ENCODE data around the gene ADAP1. TPM values are rescaled to one million over a fixed set of nuclear protein-coding genes. Genes with fewer than 3 reads are reported as not detected.
A peak's percentile ranks its signal among the peaks of the same experiment; 100 is the strongest.
"Not testable (repeated sequence)": the region's sequence is repeated elsewhere in the genome, so short reads cannot be mapped to it uniquely, and the experiment has no call there.

Gene ADAP1
- 10 to 100 TPM; 34.6 to 40.9 TPM for total RNA-seq

DNA sequence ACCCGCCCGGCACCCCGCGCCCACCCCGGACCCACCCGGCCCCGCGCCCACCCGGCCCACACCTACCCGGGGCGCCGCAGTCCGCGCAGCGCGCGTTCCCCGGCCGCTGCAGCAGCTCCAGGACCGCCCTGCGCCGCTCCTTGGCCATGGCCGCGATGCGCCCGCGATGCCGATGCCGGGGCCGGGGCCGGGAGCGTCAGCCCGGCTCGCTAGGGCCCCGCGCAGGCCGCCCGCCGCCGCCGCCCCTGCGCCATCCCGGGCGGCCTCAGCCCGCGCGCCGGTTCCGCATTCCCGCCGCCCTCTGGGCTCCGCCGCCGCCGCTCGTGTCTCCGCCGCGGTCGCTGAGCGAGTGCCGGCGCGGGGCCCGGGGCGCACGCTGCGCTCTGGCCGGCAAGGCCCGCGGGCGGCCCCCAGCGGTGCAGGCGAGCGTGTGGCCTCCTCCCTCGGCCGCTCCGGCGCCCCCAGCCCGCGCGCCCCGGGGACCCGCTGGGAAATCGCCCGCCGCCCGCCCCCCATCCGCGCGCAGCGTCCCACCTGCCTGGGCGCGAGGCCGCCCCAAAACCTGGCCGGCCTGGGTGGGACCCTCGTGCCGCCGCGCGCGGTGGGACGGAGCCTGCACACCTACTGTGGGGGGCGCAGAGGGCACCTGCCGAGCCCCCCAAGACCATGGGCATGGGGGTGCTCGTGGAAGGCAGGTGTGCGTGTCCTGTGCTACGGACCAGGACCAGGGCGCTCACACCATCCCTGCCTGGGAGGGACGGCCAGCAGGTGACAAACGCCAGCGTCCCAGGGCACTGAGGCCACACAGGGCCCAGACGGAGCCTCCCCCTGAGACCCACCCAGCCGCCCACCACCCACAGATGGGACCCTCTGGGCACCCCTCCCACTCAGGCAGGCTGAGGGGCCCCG, at the start of gene ADAP1:
Gene ADAP1, minus strand, starts transcription at position 351 of the 909 bp plus-strand sequence. Its CDS starts 203 bp downstream, at position 148.
- ATAC-seq (peak; percentile 85), DNase-seq (peak; percentile 65)
- peaks cover 15% of the 10 kb centered on the region for H3K4me1 Mint-ChIP-seq (ENCODE audit: low read depth)
- ChIA-PET POLR2A (interaction anchor here (0.8 to 1.4 kb wide), 4 partner anchors 8 to 198 kb away, joined by 3 to 4 read pairs (median 3); no protein-coding TSS in a partner anchor), CTCF (interaction anchor here (0.6 to 2.1 kb wide), 3 partner anchors 18 to 47 kb away, joined by 3 to 11 read pairs (median 4); no protein-coding TSS in a partner anchor)
- peaks cover 2% of the 10 kb centered on the region for H3K27me3 Mint-ChIP-seq
- peak; percentile 33 for TF ChIP-seq CTCF (IDR thresholded peaks at IDR 0.05)
- peaks cover 12% of the 10 kb centered on the region for H3K36me3 Mint-ChIP-seq (ENCODE audit: low read depth)
- peak within 1 kb of the TSS; percentile 66 for H3K27ac Mint-ChIP-seq
- intact Hi-C loops (cut with micrococcal nuclease) = loop anchor here (5.0 kb wide), 1 partner anchor 47 kb away; no protein-coding TSS in a partner anchor
- no peaks in the 10 kb centered on the region for H3K9me3 Mint-ChIP-seq
- peak within 1 kb of the TSS; percentile 70 for H3K4me3 Mint-ChIP-seq

DNA sequence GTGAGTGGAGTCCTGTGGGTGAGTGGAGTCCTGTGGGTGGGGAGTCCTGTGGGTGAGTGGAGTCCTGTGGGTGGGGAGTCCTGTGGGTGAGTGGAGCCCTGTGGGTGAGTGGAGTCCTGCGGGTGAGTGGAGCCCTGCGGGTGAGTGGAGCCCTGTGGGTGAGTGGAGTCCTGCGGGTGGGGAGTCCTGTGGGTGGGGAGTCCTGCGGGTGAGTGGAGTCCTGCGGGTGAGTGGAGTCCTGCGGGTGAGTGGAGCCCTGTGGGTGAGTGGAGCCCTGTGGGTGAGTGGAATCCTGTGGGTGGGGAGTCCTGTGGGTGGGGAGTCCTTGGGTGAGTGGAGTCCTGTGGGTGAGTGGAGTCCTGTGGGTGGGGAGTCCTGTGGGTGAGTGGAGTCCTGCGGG, 48.0 kb upstream of the ADAP1 start:
- H3K4me3 Mint-ChIP-seq; CTCF ChIA-PET; H3K36me3 Mint-ChIP-seq (ENCODE audit: low read depth); ATAC-seq; POLR2A ChIA-PET; intact Hi-C loops (cut with micrococcal nuclease); H3K4me1 Mint-ChIP-seq (ENCODE audit: low read depth); H3K27me3 Mint-ChIP-seq; DNase-seq; H3K27ac Mint-ChIP-seq; H3K9me3 Mint-ChIP-seq: not testable (repeated sequence)

GRCh38 chr7:1002026-1002425, 47.5 kb upstream of the ADAP1 start:
- H3K27me3 Mint-ChIP-seq; DNase-seq; H3K4me3 Mint-ChIP-seq; intact Hi-C loops (cut with micrococcal nuclease); H3K9me3 Mint-ChIP-seq; POLR2A ChIA-PET; ATAC-seq; H3K27ac Mint-ChIP-seq; H3K4me1 Mint-ChIP-seq (ENCODE audit: low read depth); CTCF ChIA-PET; H3K36me3 Mint-ChIP-seq (ENCODE audit: low read depth): not testable (repeated sequence)

- H3K4me1 Mint-ChIP-seq (ENCODE audit: low read depth); DNase-seq; H3K4me3 Mint-ChIP-seq; POLR2A ChIA-PET; H3K27ac Mint-ChIP-seq; H3K9me3 Mint-ChIP-seq; H3K27me3 Mint-ChIP-seq; CTCF ChIA-PET; intact Hi-C loops (cut with micrococcal nuclease); H3K36me3 Mint-ChIP-seq (ENCODE audit: low read depth): not testable (repeated sequence)
- ATAC-seq = peak; percentile 56
Observed at GRCh38 chr7:1001069-1001770, 46.7 kb upstream of the ADAP1 start.

DNA sequence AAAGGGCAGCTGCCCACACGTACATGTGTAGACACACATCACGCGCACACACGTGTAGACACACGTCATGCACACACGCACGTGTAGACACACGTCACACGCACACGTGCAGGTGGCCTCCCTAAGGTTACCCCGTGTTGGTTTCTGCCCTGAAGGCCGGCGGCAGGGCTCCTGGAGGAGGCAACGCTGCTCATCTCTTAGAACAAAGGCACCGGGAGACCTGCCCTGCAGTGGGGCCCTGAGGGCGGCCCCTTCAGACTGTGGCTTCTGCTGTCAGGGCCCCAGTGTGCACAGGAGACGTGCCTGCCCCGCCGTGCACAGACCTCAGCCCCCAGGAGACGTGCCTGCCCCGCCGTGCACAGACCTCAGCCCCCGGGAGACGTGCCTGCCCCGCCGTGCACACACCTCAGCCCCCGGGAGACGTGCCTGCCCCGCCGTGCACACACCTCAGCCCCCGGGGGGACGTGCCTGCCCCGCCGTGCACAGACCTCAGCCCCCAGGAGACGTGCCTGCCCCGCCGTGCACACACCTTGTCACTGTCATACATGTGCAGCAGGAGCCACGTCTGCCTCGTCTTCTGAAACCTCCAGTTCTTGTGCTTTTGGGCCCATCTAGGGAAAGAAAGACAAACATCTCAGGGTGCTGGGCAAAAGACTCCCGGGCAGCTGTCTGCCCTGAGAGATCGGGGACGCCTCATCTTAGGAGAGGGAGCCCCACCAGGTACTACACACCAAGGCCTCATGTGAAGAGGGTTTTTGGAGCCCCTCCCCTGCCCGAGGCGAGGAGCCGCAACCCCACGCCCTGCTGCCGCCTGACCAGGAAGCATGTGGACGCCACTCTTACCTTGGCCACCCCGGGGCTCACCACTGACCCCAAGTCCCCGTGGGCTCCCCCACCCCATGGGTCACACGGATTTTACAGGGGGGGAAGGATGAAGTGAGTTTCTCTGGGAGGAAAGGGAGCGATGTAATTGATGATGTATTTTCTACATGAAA, 45.8 kb upstream of the ADAP1 start:
- DNase-seq (no peak), ATAC-seq (no peak)
- no peaks in the 10 kb centered on the region for H3K4me1 Mint-ChIP-seq (ENCODE audit: low read depth)
- ChIA-PET CTCF (no interaction called here), POLR2A (interaction anchor here (1.3 kb wide), 1 partner anchor 65 kb away, joined by 3 read pairs; no protein-coding TSS in a partner anchor)
- no peak overlapping the region for H3K4me3 Mint-ChIP-seq
- H3K27me3 Mint-ChIP-seq = no peaks in the 10 kb centered on the region
- intact Hi-C loops (cut with micrococcal nuclease) = loop anchor here (10.0 kb wide), 2 partner anchors 45 to 165 kb away; partner anchors contain the start of genes GPR146 and ZFAND2A
- no peak for TF ChIP-seq CTCF (IDR thresholded peaks at IDR 0.05)
- H3K27ac Mint-ChIP-seq = no peak overlapping the region
- no peaks in the 10 kb centered on the region for H3K36me3 Mint-ChIP-seq (ENCODE audit: low read depth)
- no peaks in the 10 kb centered on the region for H3K9me3 Mint-ChIP-seq

Measured in activated CD8-positive, alpha-beta T cell treated with anti-CD3 and anti-CD28 coated beads for 36 hours (primary cell).